Neuronal stem cell (in vitro differentiated cells): ENCODE data around the gene SOX9.

Source experiments
- DNase-seq: peaks from one replicate; pipeline ENCODE4 v3.0.0-alpha.2; 2013; ENCODE audit warnings: low spot score
- H2AFZ ChIP-seq: one replicate; pipeline ENCODE4 v1.6.1; 2013; ENCODE audit warnings: mild to moderate bottlenecking, low read length, inconsistent platforms
- H2AK5ac ChIP-seq: 2 replicates; pipeline ENCODE4 v1.6.1; 2013; ENCODE audit warnings: low read depth, mild to moderate bottlenecking, inconsistent platforms, low read length, moderate library complexity, mixed read lengths
- H2BK120ac ChIP-seq: 2 replicates; pipeline ENCODE4 v1.6.1; 2013; ENCODE audit warnings: low read depth, mild to moderate bottlenecking, inconsistent platforms, low read length, moderate library complexity, mixed read lengths
- H2BK12ac ChIP-seq: one replicate; pipeline ENCODE4 v1.6.1; 2013; ENCODE audit warnings: low read length, inconsistent platforms
- H2BK15ac ChIP-seq: 2 replicates; pipeline ENCODE4 v1.6.1; 2013; ENCODE audit warnings: mild to moderate bottlenecking, low read length, inconsistent platforms, mixed read lengths
- H2BK5ac ChIP-seq: one replicate; pipeline ENCODE4 v1.6.1; 2013; ENCODE audit warnings: inconsistent platforms, mild to moderate bottlenecking, low read length, moderate library complexity
- H3K14ac ChIP-seq: one replicate; pipeline ENCODE4 v1.6.1; 2013; ENCODE audit warnings: low read length, inconsistent platforms
- H3K18ac ChIP-seq: 2 replicates; pipeline ENCODE4 v1.6.1; 2013; ENCODE audit warnings: low read length, inconsistent platforms
- H3K23ac ChIP-seq: 2 replicates; pipeline ENCODE4 v1.6.1; 2013; ENCODE audit warnings: low read depth, mild to moderate bottlenecking, mixed read lengths, low read length, inconsistent platforms; ENCODE audit not compliant: poor library complexity
- H3K27ac ChIP-seq: replicated peaks from 3 replicates; pipeline ENCODE4 v1.5.1; 2013; ENCODE audit warnings: low read length, inconsistent platforms
- H3K27me3 ChIP-seq, 3 experiments: 2 replicates each; pipeline ENCODE4 v1.6.1; 2013; ENCODE audit warnings: low read length in 3 of 3, mild to moderate bottlenecking in 2 of 3, inconsistent platforms in 1 of 3, low read depth in 1 of 3, mixed read lengths in 1 of 3, moderate library complexity in 1 of 3; ENCODE audit not compliant: control insufficient read depth in 3 of 3, insufficient read depth in 3 of 3
- H3K36me3 ChIP-seq, 2 donors: replicated peaks in 1 of 2; 2 replicates each; pipeline ENCODE4 v1.6.1; 2013; ENCODE audit warnings: low read length in 2 of 2; ENCODE audit not compliant: control insufficient read depth in 2 of 2, insufficient read depth in 2 of 2
- H3K4ac ChIP-seq: 2 replicates; pipeline ENCODE4 v1.6.1; 2013; ENCODE audit warnings: inconsistent platforms, mild to moderate bottlenecking, low read length, moderate library complexity
- H3K4me1 ChIP-seq, 2 donors: 1 replicate in 1 of 2; 2 replicates in 1 of 2; pipeline ENCODE4 v1.6.1; 2013; ENCODE audit warnings: low read length in 2 of 2, low read depth in 1 of 2; ENCODE audit not compliant: control insufficient read depth in 2 of 2, insufficient read depth in 1 of 2
- H3K4me2 ChIP-seq: one replicate; pipeline ENCODE4 v1.6.1; 2013; ENCODE audit warnings: mild to moderate bottlenecking, low read length, inconsistent platforms; ENCODE audit not compliant: insufficient read depth, poor library complexity, severe bottlenecking
- H3K4me3 ChIP-seq, 2 donors: 2 replicates each; pipeline ENCODE4 v1.5.1; 2013; ENCODE audit warnings: low read length in 2 of 2, mild to moderate bottlenecking in 2 of 2, inconsistent platforms in 1 of 2, moderate library complexity in 1 of 2
- H3K79me1 ChIP-seq: one replicate; pipeline ENCODE4 v1.6.1; 2013; ENCODE audit warnings: low read depth, mild to moderate bottlenecking, inconsistent platforms, low read length, moderate library complexity
- H3K9ac ChIP-seq: one replicate; pipeline ENCODE4 v1.6.1; 2013; ENCODE audit warnings: mild to moderate bottlenecking, low read depth, low read length, inconsistent platforms; ENCODE audit not compliant: poor library complexity
- H3K9me3 ChIP-seq, 2 donors: replicated peaks in 1 of 2; 2 replicates each; pipeline versions ENCODE3 to v1.6.1; 2013; ENCODE audit warnings: low read length in 2 of 2, mild to moderate bottlenecking in 2 of 2, inconsistent platforms in 1 of 2, low read depth in 1 of 2, mixed read lengths in 1 of 2, moderate library complexity in 1 of 2; ENCODE audit not compliant: control insufficient read depth in 2 of 2, insufficient read depth in 1 of 2
- H4K8ac ChIP-seq: one replicate; pipeline ENCODE4 v1.6.1; 2013; ENCODE audit warnings: low read depth, mild to moderate bottlenecking, inconsistent platforms, low read length, moderate library complexity
- H4K91ac ChIP-seq: one replicate; pipeline ENCODE4 v1.6.1; 2013; ENCODE audit warnings: low read length, low read depth, mild to moderate bottlenecking, inconsistent platforms; ENCODE audit not compliant: poor library complexity
- WGBS, 2 donors: extraction: QIAGEN DNeasy Blood & Tissue Kit; methylation state at CpG; one replicate each; pipeline ENCODE4 v1.1.7; 2013; ENCODE audit warnings: missing lambda C conversion rate in 2 of 2, mixed read lengths in 1 of 2; ENCODE audit not compliant: insufficient read length in 2 of 2, insufficient replicate concordance in 1 of 2; ENCODE audit errors: extremely low coverage in 2 of 2; 5-methylcytosine and 5-hydroxymethylcytosine counted together

Gene SOX9

DNA sequence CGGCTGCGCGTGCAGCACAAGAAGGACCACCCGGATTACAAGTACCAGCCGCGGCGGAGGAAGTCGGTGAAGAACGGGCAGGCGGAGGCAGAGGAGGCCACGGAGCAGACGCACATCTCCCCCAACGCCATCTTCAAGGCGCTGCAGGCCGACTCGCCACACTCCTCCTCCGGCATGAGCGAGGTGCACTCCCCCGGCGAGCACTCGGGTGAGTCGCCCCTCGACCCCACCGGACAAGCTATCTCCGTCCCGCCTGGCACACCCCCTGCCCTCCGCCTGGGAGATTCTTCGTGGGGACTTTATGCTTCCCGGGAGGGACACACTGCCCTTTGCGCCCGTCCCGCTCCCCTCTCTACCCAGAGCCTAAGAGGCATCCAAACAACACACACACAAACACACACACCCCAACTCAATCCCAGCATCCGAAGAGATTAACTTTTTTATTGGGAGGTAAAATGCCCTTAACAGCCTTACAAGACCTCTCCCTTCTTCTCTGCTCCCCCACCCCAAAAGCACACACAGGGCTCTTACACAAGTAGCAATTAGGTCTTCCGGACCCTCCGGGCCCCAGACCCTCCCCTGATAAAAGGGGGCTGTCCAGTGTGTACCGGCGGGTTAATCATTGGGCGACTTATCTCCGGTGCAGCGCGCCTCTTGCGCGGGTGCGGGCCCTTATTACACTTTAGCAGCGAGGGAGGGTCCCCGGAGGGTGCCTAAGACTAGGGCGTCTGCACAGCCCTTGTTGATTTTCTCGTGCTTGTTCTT, 2.1 kb downstream of the SOX9 start:
- Histone ChIP-seq H3K9me3 (no peaks in the 10 kb centered on the region), H3K27me3 (peaks cover 0 to 37% (median 15%) of the 10 kb centered on the region in 3 experiments), H2BK120ac (no peak overlapping the region), H2BK5ac (peak overlapping the region; percentile 70), H4K8ac (no peak overlapping the region), H3K4me2 (peak overlapping the region; percentile 98), H3K4ac (peak overlapping the region; percentile 57), H3K27ac (no peak overlapping the region), H3K9ac (peak overlapping the region; percentile 96), H2BK12ac (no peak overlapping the region), H3K36me3 (peaks cover 9 to 18% of the 10 kb centered on the region in 2 donors), H3K14ac (peak overlapping the region; percentile 92), H3K4me1 (peaks cover 6 to 30% of the 10 kb centered on the region in 2 donors), H3K23ac (peak overlapping the region; percentile 74), H4K91ac (no peak overlapping the region), H2AFZ (peak overlapping the region; percentile 80), H3K4me3 (peak overlapping the region; percentile 65 to 78), H2BK15ac (peak overlapping the region; percentile 43), H3K79me1 (peaks cover 12% of the 10 kb centered on the region), H2AK5ac (peak overlapping the region; percentile 89), H3K18ac (peak overlapping the region; percentile 73)
- no CpG with 5 or more reads among the region's 48 CpGs for WGBS, 2 donors
- DNase-seq, result no peak

DNA sequence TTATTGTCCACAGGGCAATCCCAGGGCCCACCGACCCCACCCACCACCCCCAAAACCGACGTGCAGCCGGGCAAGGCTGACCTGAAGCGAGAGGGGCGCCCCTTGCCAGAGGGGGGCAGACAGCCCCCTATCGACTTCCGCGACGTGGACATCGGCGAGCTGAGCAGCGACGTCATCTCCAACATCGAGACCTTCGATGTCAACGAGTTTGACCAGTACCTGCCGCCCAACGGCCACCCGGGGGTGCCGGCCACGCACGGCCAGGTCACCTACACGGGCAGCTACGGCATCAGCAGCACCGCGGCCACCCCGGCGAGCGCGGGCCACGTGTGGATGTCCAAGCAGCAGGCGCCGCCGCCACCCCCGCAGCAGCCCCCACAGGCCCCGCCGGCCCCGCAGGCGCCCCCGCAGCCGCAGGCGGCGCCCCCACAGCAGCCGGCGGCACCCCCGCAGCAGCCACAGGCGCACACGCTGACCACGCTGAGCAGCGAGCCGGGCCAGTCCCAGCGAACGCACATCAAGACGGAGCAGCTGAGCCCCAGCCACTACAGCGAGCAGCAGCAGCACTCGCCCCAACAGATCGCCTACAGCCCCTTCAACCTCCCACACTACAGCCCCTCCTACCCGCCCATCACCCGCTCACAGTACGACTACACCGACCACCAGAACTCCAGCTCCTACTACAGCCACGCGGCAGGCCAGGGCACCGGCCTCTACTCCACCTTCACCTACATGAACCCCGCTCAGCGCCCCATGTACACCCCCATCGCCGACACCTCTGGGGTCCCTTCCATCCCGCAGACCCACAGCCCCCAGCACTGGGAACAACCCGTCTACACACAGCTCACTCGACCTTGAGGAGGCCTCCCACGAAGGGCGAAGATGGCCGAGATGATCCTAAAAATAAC, 3.0 kb downstream of the SOX9 start:
- DNase-seq, result no peak
- peak overlapping the region; percentile 83 for H3K18ac ChIP-seq
- H2BK120ac ChIP-seq, result no peak overlapping the region
- peak overlapping the region; percentile 86 for H3K23ac ChIP-seq
- H3K4me1 ChIP-seq, result peaks cover 6 to 29% of the 10 kb centered on the region in 2 donors
- peak overlapping the region; percentile 89 for H2AK5ac ChIP-seq
- H3K27me3 ChIP-seq, result peaks cover 0 to 29% (median 12%) of the 10 kb centered on the region in 3 experiments
- H4K8ac ChIP-seq, result no peak overlapping the region
- H3K4me3 ChIP-seq, result peak overlapping the region in 1 of 2 donors; percentile 63
- H3K9ac ChIP-seq, result peak overlapping the region; percentile 79
- H2BK12ac ChIP-seq, result no peak overlapping the region
- H3K36me3 ChIP-seq, result peaks cover 9 to 18% of the 10 kb centered on the region in 2 donors
- WGBS, 2 donors, result no CpG with 5 or more reads among the region's 75 CpGs
- no peaks in the 10 kb centered on the region for H3K9me3 ChIP-seq
- no peak overlapping the region for H3K27ac ChIP-seq
- H3K4ac ChIP-seq, result peak overlapping the region; percentile 57
- H3K14ac ChIP-seq, result no peak overlapping the region
- H3K79me1 ChIP-seq, result peaks cover 12% of the 10 kb centered on the region
- H2AFZ ChIP-seq, result no peak overlapping the region
- H2BK5ac ChIP-seq, result peak overlapping the region; percentile 70
- no peak overlapping the region for H2BK15ac ChIP-seq
- H4K91ac ChIP-seq, result no peak overlapping the region
- H3K4me2 ChIP-seq, result peak overlapping the region; percentile 98

DNA sequence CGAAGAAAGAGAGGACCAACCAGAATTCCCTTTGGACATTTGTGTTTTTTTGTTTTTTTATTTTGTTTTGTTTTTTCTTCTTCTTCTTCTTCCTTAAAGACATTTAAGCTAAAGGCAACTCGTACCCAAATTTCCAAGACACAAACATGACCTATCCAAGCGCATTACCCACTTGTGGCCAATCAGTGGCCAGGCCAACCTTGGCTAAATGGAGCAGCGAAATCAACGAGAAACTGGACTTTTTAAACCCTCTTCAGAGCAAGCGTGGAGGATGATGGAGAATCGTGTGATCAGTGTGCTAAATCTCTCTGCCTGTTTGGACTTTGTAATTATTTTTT, 3.6 kb downstream of the SOX9 start:
- H3K27ac ChIP-seq, result no peak overlapping the region
- H3K4me3 ChIP-seq, result no peak overlapping the region

DNA sequence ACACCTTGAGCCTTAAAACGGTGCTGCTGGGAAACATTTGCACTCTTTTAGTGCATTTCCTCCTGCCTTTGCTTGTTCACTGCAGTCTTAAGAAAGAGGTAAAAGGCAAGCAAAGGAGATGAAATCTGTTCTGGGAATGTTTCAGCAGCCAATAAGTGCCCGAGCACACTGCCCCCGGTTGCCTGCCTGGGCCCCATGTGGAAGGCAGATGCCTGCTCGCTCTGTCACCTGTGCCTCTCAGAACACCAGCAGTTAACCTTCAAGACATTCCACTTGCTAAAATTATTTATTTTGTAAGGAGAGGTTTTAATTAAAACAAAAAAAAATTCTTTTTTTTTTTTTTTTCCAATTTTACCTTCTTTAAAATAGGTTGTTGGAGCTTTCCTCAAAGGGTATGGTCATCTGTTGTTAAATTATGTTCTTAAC, 4.4 kb downstream of the SOX9 start:
- Histone ChIP-seq H3K4ac (no peak overlapping the region), H3K18ac (no peak overlapping the region), H3K4me1 (peaks cover 4 to 28% of the 10 kb centered on the region in 2 donors), H3K9ac (no peak overlapping the region), H4K8ac (no peak overlapping the region), H2AFZ (no peak overlapping the region), H2BK15ac (no peak overlapping the region), H3K36me3 (peaks cover 9 to 18% of the 10 kb centered on the region in 2 donors), H3K27me3 (peaks cover 0 to 15% (median 2%) of the 10 kb centered on the region in 3 experiments), H3K4me3 (no peak overlapping the region), H3K23ac (no peak overlapping the region), H2BK12ac (no peak overlapping the region), H4K91ac (no peak overlapping the region), H3K27ac (no peak overlapping the region), H2BK120ac (no peak overlapping the region), H2BK5ac (no peak overlapping the region), H3K79me1 (peaks cover 12% of the 10 kb centered on the region), H2AK5ac (no peak overlapping the region), H3K14ac (no peak overlapping the region), H3K9me3 (no peaks in the 10 kb centered on the region), H3K4me2 (peak overlapping the region; percentile 19)
- no peak for DNase-seq
- WGBS, 2 donors, result no CpG with 5 or more reads among the region's 4 CpGs

More for the DNA sequence above, 3.6 kb downstream of the SOX9 start:
- Histone ChIP-seq H3K4me1 (peaks cover 6 to 28% of the 10 kb centered on the region in 2 donors), H3K14ac (no peak overlapping the region), H2AK5ac (no peak overlapping the region), H2AFZ (no peak overlapping the region), H3K4ac (no peak overlapping the region), H4K8ac (no peak overlapping the region), H4K91ac (no peak overlapping the region), H3K36me3 (peaks cover 9 to 18% of the 10 kb centered on the region in 2 donors), H2BK12ac (no peak overlapping the region), H3K23ac (no peak overlapping the region), H2BK5ac (no peak overlapping the region), H2BK15ac (no peak overlapping the region), H3K79me1 (peaks cover 12% of the 10 kb centered on the region), H2BK120ac (no peak overlapping the region), H3K9ac (no peak overlapping the region), H3K9me3 (no peaks in the 10 kb centered on the region), H3K4me2 (peak overlapping the region; percentile 19), H3K27me3 (peaks cover 0 to 23% (median 7%) of the 10 kb centered on the region in 3 experiments), H3K18ac (peak overlapping the region; percentile 65)
- DNase-seq, result no peak
- WGBS, 2 donors, result no CpG with 5 or more reads among the region's 7 CpGs
